GM12892 (cell line): Measurements from ENCODE around the gene CAVIN2.

Experiments used
- POLR2A ChIP-seq: IDR thresholded peaks from 2 replicates; pipeline ENCODE4 v1.6.1; 2011; ENCODE audit warnings: low read depth, low read length, control low read depth
- POLR2AphosphoS5 ChIP-seq: IDR thresholded peaks from 2 replicates; pipeline ENCODE4 v1.6.1; 2011; ENCODE audit warnings: low read depth, low read length, control low read depth
- TAF1 ChIP-seq: IDR thresholded peaks from 2 replicates; pipeline ENCODE4 v1.6.1; 2011; ENCODE audit warnings: low read depth, mild to moderate bottlenecking, control low read depth, low read length, borderline replicate concordance

GRCh38 chr2:191859681-191860080 is 12.8 kb upstream of the CAVIN2 start:
- no peak for TF ChIP-seq POLR2A
- no peak for TF ChIP-seq TAF1
- no peak for TF ChIP-seq POLR2AphosphoS5
